HFFc6 (cell line): ENCODE measurements around the gene HSBP1. TPM values are rescaled to one million over a fixed set of nuclear protein-coding genes. Genes with fewer than 3 reads are reported as not detected.
A peak's percentile ranks its signal among the peaks of the same experiment; 100 is the strongest.

ENCODE experiments used
- DNase-seq: peaks from one replicate; pipeline ENCODE4 v3.0.0-alpha.2; 2018
- H3K27ac Mint-ChIP-seq: 2 replicates; pipeline ENCODE4 v1.8.0; 2020; ENCODE audit warnings: mild to moderate bottlenecking, mixed read lengths
- H3K27me3 Mint-ChIP-seq: 2 replicates; pipeline ENCODE4 v1.8.0; 2021; ENCODE audit warnings: mild to moderate bottlenecking, moderate library complexity, mixed read lengths; ENCODE audit not compliant: insufficient read depth
- H3K36me3 Mint-ChIP-seq: 2 replicates; pipeline ENCODE4 v1.8.0; 2021; ENCODE audit warnings: low read depth, mixed read lengths
- H3K4me1 Mint-ChIP-seq: 2 replicates; pipeline ENCODE4 v1.8.0; 2020; ENCODE audit warnings: low read depth, mixed read lengths
- H3K4me3 Mint-ChIP-seq: 2 replicates; pipeline ENCODE4 v1.8.0; 2020; ENCODE audit warnings: mild to moderate bottlenecking, moderate library complexity, mixed read lengths
- H3K9me3 Mint-ChIP-seq: 2 replicates; pipeline ENCODE4 v1.8.0; 2020; ENCODE audit warnings: mild to moderate bottlenecking, mixed read lengths
- total RNA-seq, 6 experiments: library from RNA; stranded (reverse); fragmentation: NEBNext Ultra II Directional; extraction: Animal tissue kit (Norgen Biotek cat#: 25700); gene quantifications; 2 replicates in 1 of 6; 3 replicates in 5 of 6; pipeline ENCODE4 v1.2.3, GENCODE V29; 2021
- TF ChIP-seq, protein P1 (sequence below): fragments of 200-600 bp; sonication (generic); IDR thresholded peaks from 2 replicates; pipeline ENCODE4 v1.5.0; 2021; ENCODE audit warnings: antibody characterized with exemption, mild to moderate bottlenecking

HSBP1 gene
- total RNA-seq, 6 experiments from 2014 or later: 138 to 174 (median 161) TPM

DNA sequence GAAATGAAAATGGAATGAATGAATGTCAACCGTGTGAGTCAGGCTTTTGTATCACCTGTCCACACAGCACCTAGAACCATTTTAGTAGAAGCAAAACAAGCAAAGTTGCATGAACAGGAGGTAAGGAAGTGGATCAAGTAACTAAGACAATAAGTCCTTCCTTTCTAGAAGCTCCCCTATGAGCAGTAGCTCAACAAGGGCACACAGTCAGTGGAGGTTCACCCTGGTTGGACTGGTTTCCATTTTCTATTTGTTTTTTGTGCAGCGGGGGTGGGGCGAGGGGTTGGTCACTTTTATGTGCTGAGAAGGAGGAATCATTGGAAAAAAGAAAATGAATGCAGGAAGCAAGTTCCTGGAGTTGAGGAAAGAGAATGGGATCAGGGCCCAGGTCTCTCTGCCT, 4.0 kb upstream of the HSBP1 start:
- Mint-ChIP-seq H3K4me3 (no peak overlapping the region), H3K36me3 (peaks cover 6% of the 10 kb centered on the region), H3K27me3 (peaks cover 10% of the 10 kb centered on the region), H3K27ac (no peak overlapping the region), H3K9me3 (no peaks in the 10 kb centered on the region), H3K4me1 (peaks cover 17% of the 10 kb centered on the region)
- DNase-seq: no peak
- TF ChIP-seq, protein P1, sequence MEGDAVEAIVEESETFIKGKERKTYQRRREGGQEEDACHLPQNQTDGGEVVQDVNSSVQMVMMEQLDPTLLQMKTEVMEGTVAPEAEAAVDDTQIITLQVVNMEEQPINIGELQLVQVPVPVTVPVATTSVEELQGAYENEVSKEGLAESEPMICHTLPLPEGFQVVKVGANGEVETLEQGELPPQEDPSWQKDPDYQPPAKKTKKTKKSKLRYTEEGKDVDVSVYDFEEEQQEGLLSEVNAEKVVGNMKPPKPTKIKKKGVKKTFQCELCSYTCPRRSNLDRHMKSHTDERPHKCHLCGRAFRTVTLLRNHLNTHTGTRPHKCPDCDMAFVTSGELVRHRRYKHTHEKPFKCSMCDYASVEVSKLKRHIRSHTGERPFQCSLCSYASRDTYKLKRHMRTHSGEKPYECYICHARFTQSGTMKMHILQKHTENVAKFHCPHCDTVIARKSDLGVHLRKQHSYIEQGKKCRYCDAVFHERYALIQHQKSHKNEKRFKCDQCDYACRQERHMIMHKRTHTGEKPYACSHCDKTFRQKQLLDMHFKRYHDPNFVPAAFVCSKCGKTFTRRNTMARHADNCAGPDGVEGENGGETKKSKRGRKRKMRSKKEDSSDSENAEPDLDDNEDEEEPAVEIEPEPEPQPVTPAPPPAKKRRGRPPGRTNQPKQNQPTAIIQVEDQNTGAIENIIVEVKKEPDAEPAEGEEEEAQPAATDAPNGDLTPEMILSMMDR: no peak

DNA sequence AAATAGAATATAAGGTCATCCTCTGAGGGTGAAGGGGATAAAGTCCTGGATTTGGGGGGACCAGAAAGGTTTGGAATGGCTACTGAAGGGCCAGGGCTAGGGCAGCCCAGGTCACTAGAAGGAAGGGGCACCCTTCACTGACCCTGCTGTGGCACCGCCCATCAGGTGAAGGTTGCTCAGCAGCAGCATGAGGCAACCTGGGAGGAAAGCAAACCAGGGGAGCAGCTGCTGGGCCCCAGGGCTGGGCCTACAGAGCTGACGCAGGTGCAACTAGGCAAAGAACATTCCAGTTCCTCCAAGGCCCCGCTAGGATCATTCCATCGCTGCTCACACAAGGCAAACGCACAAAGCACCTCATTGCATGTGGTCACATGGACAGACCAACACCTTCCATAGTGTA, 3.4 kb upstream of the HSBP1 start:
- TF ChIP-seq, protein P1: no peak
- Mint-ChIP-seq H3K4me1 (peaks cover 23% of the 10 kb centered on the region), H3K9me3 (no peaks in the 10 kb centered on the region; the same call in 1 of the 2 replicates), H3K4me3 (no peak overlapping the region), H3K27ac (no peak overlapping the region), H3K27me3 (peaks cover 10% of the 10 kb centered on the region), H3K36me3 (peaks cover 12% of the 10 kb centered on the region)
- DNase-seq: no peak

DNA sequence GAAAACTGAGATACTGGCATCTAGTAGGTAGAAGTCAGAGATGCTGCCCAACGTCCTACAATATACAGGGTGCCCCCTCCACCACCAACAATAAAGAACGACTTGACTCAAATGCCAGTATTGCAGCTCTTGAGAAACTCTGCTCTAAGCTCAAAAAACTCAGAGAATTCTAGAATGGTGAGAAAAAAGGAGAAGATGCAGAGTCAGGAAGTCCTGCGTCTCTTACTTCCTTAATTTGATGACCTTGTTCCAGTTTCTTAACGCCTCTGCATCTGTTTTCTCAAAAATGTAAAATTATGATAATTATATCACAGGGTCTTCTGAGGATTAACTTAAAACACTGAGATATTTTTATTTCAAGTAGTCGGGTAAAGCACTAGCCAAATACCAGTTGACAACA, 1.7 kb upstream of the HSBP1 start:
- H3K9me3 Mint-ChIP-seq: no peaks in the 10 kb centered on the region; the same call in 1 of the 2 replicates
- TF ChIP-seq, protein P1: no peak

DNA sequence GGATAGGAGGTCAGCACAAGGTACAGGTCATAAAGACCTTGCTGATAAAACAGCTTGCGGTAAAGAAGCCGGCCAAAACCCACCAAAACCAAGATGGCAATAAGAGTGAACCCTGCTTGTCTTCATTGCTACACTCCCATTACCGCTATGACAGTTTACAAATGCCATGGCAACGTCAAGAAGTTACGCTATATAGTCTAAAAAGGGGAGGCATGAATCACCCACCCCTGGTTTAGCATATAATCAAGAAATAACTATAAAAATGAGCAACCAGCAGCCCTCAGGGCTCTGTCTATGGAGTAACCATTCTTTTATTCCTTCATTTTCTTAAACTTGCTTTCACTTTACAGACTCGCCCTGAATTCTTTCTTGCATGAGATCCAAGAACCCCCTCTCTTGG, 1.0 kb upstream of the HSBP1 start:
- no peak for DNase-seq
- Mint-ChIP-seq H3K27me3 (peaks cover 6% of the 10 kb centered on the region), H3K4me3 (peak overlapping the region; percentile 49), H3K4me1 (peaks cover 43% of the 10 kb centered on the region), H3K9me3 (no peaks in the 10 kb centered on the region; the same call in 1 of the 2 replicates), H3K27ac (no peak overlapping the region), H3K36me3 (peaks cover 31% of the 10 kb centered on the region)
- TF ChIP-seq, protein P1: no peak

More for the DNA sequence above, 1.7 kb upstream of the HSBP1 start:
- peaks cover 37% of the 10 kb centered on the region for H3K4me1 Mint-ChIP-seq
- H3K27ac Mint-ChIP-seq: no peak overlapping the region
- H3K36me3 Mint-ChIP-seq: peaks cover 25% of the 10 kb centered on the region
- no peak overlapping the region for H3K4me3 Mint-ChIP-seq
- H3K27me3 Mint-ChIP-seq: peaks cover 5% of the 10 kb centered on the region
- DNase-seq: no peak

DNA sequence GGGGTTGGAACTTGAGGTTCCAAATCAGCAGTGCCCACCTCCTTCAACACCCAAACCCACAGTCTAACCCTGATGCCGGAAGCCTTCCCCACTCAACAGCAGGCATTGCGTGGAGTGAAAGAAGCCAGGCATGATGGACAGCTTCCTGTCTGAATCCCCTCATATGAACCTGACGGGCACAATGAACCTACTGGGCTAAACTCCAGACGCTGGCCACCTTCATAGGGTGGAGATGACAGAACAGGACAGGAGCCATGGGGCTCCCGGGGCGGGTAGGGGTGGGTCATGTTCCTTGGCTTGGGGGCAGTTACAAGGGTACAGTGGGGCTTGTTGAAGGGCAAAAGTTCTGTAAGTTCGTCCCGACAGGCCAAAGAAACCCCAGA, 460 bp upstream of the HSBP1 start:
- no peaks in the 10 kb centered on the region; the same call in 1 of the 2 replicates for H3K9me3 Mint-ChIP-seq
- TF ChIP-seq, protein P1: no peak
- H3K36me3 Mint-ChIP-seq: peaks cover 34% of the 10 kb centered on the region
- H3K4me3 Mint-ChIP-seq: peak overlapping the region; percentile 97
- H3K27ac Mint-ChIP-seq: peak overlapping the region; percentile 79; the same call in 1 of the 2 replicates
- peaks cover 39% of the 10 kb centered on the region for H3K4me1 Mint-ChIP-seq
- H3K27me3 Mint-ChIP-seq: peaks cover 6% of the 10 kb centered on the region
- DNase-seq: no peak
